ENCODE results near the gene KCTD15. TPM values are rescaled to one million over a fixed set of nuclear protein-coding genes. Genes with fewer than 3 reads are reported as not detected.

Gene KCTD15
- total and polyA plus RNA-seq, 10 of the 15 experiments (the other 5 are each of a cell fraction or from before 2014, with no cell fraction given): not detected

GRCh38 chr19:33777753-33778088 is 18.9 kb upstream of the KCTD15 start (continued):
- TF ChIP-seq ZNF687 (IDR thresholded peaks at IDR 0.05): no peak
- TF ChIP-seq ZNF207 (IDR thresholded peaks at IDR 0.05; ENCODE audit: borderline replicate concordance): no peak
- TF ChIP-seq RCOR1 (conservative IDR thresholded peaks at IDR 0.05; ENCODE audit: low read depth, low read length): no peak
- TF ChIP-seq IRF5 (IDR thresholded peaks at IDR 0.05; ENCODE audit: borderline replicate concordance): no peak
- TF ChIP-seq STAT3 (IDR thresholded peaks at IDR 0.05; ENCODE audit: low read depth, low read length): no peak
- no peak for TF ChIP-seq ZNF622 (IDR thresholded peaks at IDR 0.05)
- TF ChIP-seq YBX1 (IDR thresholded peaks at IDR 0.05): no peak
- no peak for TF ChIP-seq NR2F1 (conservative IDR thresholded peaks at IDR 0.05)
- TF ChIP-seq NR2C2 (IDR thresholded peaks at IDR 0.05; ENCODE audit: borderline replicate concordance, control insufficient read depth, insufficient read length, low read depth): no peak
- TF ChIP-seq SIX5 (IDR thresholded peaks at IDR 0.05; ENCODE audit: low read depth, low read length, severe bottlenecking): no peak
- TF ChIP-seq ZNF24 (IDR thresholded peaks at IDR 0.05): no peak

Data from GM12878 (cell line).